Frontal cortex (tissue), 4 donors: ENCODE data around the gene HOXA5. TPM values are rescaled to one million over a fixed set of nuclear protein-coding genes. Genes with fewer than 3 reads are reported as not detected.

ENCODE experiments used
- DNase-seq, 2 donors: peaks; one replicate each; pipeline ENCODE4 v3.0.0; 2012; ENCODE audit warnings: low spot score in 2 of 2
- FAIRE-seq: peaks from 2 replicates; lab custom pipeline; 2012; peaks lifted over from hg19 to GRCh38; lab: Jason Lieb, UNC
- total RNA-seq: library from RNA; depleted of rRNA; stranded (reverse); fragments of >200 nt; gene quantifications from one replicate; pipeline ENCODE4 v1.2.3, GENCODE V29; 2014
- donor health status: control.
- donor health status: control.
- donor health status: control.

HOXA5 gene
- total RNA-seq, 1 donor from 2014 or later: not detected

DNA sequence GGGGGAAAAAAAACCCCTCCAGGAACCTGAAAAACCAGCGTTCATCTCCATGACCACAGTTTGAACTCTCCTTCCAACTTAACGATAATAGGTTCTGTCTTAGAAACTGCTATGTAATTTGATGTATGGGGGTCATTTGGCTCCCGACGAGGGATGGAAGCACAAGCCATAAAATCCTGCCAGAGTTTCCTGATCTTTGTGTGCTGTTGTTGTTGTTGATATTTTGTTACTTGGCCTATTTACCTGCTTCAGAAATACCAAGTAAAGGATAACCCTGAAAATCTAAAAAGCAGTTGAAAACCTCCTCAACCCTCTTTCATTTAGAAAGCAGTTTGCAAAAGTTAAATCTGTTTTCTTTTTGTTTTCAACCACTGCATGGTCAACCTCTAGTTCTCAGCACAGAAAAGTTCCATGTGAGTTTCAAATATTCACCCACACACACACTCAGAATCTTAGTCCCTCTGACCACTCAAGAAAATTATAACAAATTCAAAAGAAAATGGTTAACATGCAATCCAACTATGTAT is 31.7 kb downstream of the HOXA5 start:
- no peak for FAIRE-seq

DNA sequence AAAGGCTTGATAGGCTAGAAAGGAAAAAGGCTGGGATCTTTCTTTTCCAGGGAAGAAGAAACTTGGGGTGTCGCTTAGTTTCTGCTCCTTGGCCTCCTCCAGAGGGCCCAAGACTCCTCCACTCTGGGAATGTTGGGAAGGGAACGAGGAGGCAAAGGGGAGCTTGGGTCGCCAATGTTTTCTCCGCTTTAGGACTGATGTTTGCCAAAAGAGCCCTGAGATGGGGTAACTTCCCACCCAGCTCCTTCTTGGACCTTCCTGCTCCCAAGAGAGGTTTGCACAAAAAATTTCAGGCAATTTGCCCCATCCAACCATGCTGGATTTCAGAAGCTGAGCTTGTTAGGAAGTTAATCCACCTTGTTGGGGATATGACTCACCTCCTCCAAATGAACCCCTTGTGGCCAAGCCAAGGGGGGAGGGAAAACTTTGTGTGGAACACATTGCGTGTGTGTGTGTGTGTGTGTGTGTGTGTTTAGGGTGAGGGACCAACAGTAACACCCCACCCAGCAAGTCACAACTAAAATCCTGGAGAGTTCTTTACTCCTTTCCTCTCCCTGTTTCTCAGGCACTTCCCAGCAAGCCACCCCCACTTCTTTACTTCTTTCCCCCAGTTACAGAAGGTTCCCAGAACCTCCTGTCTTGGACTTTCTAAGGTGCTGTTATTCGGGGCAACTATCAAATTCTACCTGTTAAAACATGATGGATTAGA is 32.3 kb downstream of the HOXA5 start:
- FAIRE-seq: no peak
- no peak for DNase-seq

More for the DNA sequence above, 31.7 kb downstream of the HOXA5 start:
- no peak for DNase-seq

DNA sequence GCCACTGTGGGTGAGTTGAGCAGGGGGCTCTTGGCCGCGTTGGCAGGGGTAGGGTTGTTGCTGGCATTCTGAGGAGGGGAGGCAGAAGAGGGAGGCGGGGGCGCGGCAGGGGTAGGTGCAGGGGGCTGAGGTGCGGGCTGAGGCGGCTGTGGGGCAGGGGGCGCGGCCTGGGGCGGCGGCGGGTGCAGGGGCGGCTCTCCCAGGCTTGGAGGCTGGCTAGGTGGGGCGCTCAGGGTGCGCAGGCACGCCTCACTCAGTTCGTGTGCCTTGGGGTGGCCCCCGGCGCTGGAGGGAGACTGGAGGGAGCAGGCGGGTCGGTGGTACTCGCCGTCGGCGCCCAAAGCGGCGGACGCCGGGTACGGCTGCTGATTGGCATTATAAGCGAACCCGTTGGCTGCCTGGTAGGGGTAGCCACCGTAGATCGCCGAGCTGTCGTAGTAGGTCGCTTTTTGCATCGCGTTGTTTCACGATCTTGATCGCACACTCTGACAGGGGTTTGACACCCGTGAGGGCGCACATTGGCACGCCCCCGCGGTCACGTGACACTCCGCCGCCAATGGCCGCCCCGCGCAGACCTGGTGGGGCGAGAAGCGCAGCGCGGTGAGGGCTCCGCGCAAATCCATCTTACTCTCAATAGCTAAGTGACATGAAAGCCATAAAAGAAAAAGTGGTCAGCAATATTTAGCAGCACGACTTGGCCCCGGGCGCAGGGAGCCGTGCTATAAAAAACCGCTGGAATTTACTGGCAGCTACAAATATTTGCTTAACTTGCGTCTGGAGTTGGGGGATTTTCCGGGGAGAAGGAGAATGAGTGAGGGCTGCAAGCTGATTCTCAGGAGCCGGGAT is 33.1 kb downstream of the HOXA5 start:
- FAIRE-seq (no peak), DNase-seq (no peak)

DNA sequence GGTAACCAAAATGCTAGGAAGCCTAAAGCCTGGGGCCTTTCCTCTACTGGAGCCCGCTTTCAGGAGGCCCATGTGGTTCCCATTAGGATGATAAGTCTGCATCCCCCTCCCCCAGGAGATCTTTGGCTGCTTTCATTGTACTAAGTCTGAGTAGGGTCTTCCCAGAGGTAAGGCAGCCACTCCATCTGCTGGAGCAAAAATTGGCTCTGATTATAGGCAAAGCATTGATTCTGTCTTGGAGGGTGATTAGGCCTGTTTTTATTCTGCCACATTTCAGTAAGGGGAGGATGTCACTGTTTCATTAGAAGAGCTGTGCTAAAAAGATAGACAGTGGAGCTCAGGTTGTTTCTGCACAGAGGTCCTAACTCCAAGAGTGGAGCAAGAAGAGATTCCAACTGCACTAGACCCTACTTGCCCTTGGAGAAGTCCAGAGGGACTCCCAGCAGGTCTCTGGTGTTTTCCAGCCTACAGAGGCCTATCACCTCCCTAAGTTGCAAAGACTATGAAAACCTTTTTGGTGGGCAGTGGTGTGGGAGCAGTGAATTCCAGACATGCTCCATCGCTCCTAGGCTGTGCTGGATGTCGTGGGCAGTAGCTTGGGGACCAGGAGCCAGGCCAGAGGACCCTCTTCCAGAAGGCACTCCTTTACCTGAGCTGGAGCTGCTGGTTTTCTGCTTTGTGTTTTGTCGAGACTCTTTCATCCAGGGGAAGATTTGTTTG is 33.9 kb downstream of the HOXA5 start:
- DNase-seq (no peak), FAIRE-seq (no peak)

DNA sequence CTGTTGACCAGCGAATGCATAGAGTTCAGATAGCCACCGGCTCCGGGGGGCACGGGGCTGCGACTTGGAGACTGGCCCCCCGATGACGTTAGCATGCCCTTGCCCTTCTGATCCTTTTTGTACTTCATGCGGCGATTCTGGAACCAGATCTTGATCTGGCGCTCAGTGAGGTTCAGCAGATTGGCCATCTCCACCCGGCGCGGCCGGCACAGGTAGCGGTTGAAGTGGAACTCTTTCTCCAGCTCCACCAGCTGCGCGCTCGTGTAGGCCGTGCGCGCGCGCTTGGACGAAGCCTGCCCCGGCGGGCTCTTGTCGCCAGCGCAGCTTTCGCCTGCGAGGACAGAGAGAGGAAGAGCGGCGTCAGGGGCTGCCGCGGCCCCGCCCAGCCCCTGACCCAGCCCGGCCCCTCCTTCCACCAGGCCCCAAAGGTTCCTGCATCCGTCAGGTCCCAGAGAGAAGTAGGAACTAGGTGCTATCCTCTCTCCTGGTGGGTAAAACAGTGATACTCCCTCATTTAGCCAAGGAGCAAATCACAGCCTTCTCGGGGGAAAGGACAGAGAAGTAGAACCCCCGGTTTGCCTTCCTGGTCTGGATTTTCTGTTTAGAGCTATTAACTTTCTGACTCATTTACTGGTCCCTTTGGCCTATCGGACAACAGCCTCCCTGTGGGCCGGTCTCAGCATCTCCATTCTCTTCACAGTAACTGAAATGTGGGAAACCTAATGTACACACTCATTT is 34.9 kb downstream of the HOXA5 start:
- FAIRE-seq (no peak), DNase-seq (no peak)

DNA sequence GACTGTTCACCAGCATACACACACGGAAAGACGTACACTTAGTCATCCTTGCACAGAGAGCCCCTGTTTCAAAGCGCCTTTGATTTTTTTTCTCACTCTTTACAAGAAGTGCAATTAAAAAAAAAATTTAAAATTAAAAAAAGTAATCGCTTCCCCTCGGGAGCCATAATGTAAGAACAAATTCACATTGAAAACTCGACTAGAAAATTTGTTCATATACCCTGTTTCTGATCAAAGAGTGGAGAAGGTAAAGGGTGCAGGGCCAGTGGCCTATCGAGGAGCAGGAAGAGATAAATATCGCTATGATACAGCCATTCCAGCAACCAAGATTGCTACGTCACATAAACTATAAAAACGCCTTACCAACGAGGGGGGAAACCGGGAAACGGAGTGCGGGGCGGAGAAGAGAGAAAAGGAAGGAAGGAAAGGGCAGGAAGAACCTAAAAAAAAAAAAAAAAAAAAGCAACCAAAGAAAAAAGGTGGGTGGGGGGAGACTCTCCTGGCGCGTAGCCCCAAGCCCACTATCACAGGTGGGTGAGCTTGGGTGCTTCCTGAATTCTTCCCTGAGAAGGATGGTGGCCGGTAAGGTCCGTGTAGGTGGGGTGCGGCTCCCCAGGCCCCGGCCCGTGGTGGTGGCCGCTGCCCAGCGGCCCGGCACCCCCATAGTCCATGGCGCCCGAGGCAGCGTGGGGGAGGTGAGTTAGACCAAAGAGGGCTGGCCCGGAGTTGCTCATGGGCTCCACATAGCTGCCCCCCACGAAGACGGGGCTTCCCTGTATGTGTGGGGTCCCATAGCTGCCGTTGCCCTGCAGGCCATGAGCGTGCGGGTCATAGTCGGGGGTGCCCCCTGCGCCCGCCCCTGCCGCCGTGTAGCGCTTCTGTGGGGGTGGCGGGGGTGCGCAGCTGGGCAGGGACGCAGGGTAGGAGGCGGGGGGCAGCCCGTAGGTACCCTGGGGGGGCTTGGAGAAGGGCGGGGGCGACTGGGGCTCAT is 35.8 kb downstream of the HOXA5 start:
- FAIRE-seq (no peak), DNase-seq (no peak)

DNA sequence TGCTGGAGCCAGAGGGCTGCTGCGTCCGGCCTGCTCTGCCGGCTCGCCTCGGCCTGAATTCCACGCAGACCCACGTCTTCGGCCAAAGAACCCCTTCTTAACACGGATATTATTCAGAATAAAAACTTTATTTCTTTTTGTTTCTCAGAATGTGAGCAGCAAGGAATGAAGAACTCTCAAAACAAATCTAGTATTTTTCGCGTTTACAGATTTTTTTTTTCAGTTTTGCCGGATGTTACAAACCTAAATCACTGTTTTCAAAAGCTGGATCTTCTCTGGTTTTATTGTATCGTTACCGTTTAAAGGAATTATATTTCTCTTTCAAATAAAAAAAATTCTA is 36.6 kb downstream of the HOXA5 start:
- no peak for DNase-seq
- FAIRE-seq: no peak

DNA sequence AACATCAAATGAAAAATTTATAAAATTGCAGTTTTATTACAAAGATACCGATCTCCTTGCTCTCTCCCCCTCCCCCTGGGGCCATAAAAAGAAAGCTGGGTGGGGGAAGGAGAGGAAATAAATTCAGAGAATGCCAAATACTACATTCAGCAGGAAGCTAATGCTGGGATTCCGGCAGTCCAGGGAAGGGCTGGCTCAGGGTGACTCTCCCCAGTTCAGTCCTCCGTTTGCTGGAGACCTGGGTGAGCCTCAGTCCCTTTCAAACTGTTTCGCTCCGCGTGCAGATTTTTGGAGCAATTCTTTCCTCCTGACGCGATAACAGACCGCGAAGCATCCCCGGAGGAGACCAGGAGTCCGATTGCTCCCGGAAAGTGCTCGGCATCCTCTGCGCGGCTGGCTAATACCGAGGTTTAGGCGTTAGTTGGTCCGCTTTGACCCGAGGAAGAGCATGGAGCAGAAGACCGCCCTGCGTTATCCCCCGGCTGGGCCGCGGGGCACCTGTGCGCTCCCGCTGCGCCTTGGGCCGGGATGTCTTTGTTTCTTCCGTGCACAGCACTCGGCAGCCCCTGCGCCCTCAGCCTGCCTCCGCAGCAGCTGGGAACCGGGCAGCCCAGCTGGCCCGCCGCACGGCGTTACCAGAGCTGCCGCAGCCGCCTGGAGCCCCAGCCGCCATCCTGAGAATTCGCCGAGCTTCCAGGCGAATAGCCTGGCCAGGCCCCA is 37.1 kb downstream of the HOXA5 start:
- DNase-seq (no peak), FAIRE-seq (no peak)

DNA sequence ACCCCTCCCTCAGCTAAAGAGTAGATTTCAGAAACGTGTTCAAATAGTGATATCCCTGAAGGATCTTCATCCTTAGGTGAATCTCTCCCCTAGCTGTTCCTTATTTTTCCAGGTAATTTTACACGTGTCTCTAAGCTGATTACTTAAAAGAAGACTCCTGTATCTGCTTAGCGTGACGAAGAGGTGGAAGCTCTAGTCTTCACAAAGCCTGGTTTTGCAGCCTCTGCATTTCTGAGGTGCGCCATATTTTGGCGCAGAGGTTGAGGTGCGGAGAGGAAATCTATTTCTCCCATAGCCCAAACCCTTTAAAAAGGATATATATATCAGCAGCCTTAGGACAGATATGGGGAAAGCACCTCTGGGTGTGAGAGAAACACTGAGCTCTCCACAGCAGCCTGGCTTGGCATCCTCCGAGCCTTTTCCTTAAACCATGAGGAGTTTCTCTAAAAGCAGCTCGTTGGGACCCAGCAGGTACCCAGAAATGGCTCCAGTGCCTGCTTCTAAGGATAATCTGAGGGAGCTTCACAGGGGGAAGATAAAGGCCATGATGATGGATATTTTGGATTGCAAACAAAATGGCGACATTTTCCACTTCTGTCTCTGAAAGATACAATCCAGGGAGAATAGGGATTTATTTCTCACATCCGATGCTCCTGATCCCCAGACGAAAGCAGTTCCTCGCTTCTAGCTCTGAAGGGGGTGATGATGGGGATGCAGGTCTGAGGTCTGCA is 38.0 kb downstream of the HOXA5 start:
- FAIRE-seq: no peak
- DNase-seq: no peak

DNA sequence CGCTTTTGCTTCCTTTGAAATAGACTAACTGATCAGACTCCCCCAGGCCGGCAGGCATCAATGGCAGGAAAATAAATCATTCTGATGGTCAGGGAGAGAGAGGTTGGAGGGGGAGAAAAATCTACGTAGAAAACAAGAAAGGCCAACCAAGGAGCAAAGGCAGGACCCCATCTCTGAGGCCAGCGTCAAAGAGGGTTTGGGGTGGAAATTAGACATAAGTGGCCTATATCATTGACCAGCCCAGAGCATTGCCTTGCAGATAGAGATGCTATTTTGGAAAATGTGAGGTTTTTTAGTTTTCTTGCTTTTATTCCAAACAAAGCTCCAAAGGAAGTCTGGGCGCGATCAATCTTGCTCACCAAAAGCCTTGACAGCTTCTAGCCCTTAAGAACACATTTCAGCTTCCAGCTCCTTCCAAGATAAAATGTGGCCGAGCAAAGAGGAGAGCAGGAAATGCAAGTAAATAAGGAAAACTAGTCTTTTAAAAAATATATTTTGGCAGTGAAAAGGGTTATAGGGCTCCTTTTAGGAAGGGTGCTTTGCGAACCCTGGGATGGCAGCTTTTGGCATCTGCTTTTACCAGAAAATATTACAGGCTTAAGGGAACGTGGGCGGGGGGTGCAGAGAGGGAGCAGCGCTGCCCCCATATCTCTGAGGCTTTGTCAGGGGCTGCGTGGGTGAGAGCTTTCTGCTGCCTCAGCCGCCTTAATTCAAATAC is 39.0 kb downstream of the HOXA5 start:
- FAIRE-seq (no peak), DNase-seq (no peak)

DNA sequence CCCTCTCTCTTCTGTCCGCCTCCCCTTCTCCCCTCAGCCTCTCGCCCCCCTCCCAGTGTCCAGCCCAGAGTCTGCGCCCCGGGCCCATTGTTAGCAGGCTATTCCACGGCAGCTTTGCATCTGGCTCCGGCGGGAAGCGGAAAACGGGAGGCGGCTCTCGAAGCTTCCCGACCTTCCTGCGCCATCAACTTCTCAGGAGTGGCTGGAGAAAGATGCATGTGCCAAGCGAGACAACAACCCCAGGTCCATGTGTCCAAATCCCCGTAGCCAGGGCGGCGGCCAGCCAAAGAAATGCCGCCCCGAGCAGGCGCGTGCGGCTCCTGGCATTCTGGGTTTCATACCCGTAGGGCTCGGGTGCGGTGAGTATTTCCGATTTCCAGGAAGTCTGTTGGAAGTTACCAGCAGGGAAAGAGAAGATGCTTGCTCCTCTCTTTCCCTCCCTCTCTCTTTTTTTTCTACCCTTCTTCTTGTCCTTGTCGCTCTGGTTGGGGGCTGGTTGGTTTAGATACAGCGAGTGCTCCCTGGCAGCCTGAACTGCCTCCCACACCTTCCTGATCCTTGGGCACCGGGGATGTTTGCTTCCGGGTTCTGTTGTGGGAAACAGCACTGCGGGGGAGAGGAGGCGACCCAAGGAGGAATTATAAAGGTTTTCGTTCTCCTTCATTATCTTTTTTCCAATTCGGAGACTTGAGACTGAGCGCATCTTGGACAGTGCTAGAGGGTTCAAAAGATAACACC is 39.8 kb downstream of the HOXA5 start:
- DNase-seq (no peak), FAIRE-seq (no peak)

DNA sequence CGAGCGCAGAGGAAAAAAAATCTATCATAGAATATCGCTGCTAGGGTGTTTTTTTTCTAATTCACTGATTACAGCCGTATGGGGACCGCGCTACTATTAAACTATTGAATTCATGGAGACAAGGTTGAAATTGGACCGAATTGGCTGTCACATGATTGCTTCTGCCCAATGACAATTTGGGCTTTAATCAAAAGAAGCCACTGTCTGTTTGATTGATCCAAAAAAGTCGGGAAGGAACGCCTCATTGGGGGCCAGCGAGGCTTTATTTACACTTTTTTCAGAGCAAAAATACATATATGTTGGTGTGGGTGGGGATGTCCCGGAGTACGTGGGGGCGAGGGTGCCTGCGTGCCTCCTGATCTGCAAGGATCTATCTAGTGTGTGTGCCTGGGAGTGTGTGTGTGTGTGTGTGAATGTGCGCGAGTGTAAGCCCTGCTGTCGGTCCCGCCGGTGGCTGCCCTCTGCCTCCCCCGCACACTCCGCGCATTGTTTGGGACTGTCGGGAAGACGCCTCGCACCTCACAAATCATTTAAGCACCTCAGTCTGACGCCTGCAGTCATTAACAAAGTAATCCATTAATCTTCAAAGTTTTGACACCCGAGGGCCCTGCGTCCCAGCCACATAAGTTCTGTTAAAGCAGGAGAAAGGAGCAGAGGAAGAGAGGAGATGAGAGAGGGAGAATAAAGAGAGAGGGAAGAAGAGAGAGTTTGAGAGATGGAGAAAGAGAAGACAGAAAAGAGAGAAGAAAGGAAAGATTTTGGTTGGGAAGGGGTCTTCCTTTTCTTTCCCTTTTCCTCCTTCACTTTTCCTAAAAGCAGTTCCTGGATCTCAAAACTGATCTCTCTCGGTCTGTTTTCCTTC is 40.7 kb downstream of the HOXA5 start, which contains the start of gene HOXA2:
Gene HOXA2, minus strand, starts transcription at position 103 of the 862 bp plus-strand sequence. CDS start 183 bp downstream, outside the sequence.
- no peak for FAIRE-seq
- no peak for DNase-seq

DNA sequence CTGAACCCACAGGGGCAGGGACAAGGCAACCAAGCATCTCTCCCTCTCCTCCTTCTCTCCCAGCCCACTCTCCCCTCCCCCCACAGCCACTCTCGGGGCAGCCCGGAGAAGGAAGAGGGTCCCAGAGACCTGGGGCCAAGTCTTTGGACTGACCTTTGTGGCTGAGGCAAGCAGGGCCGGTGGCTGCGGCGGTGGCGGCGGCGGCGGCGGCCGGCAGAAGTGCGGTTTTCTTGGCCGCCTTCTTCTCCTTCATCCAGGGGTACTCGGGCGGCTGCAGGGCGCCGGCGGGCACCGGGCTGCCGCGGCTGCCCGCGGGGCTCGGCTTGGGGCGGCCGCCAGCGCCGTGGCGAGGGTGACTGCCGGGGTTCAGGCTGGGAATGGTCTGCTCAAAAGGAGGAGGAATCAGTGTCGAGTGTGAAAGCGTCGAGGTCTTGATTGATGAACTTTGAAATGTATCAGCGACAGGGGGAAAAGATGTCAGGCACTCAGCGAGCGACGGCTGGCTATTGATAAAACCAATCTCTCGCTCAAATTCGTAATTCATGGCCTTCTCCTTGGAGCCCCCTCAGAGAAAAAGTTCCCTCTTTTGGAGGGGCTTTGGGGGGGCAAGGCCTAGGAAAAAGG is 41.4 kb downstream of the HOXA5 start:
- FAIRE-seq (no peak), DNase-seq (no peak)

DNA sequence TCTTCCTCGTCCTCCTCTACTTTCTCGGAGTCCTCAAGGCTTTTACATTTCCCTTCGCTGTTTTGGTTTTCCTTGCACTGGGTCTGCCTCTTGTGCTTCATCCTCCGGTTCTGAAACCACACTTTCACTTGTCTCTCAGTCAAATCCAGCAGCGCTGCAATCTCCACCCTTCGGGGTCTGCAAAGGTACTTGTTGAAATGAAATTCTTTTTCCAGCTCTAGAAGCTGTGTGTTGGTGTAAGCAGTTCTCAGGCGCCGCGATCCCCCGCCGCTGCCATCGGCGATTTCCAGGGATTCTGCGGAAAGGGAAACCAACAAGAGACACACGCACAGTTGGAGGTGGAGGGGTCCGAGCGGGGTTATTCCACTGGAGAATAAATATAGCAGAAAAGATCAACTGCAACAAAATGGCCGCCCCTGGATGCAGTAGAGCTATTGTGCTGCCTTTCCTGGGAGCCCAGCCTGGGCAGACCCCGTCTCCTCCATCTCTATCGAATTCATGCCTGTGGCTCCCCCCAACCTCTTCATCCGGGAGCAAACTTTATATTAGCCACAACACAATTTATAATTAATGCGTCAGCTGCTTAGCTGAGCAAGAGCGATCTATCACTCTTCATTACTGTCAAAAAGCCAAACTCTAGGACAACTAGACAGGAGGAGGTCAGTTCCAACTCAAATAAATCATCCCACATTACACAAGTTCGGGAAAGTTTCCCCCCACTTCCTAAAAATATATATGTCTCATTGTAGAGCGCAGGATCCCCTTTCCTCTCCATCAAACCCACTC is 42.1 kb downstream of the HOXA5 start:
- FAIRE-seq (no peak), DNase-seq (no peak)
